Erythroblast (primary cell): Measurements from ENCODE around the gene RELT.
A peak's percentile ranks its signal among the peaks of the same experiment; 100 is the strongest.

Experiments
- DNase-seq, 2 experiments: peaks; one replicate each; lab custom pipeline; 2025; lab: John Stamatoyannopoulos, UW
- GATA1 ChIP-seq: IDR thresholded peaks from 2 replicates; pipeline ENCODE4 v1.6.1; 2011; ENCODE audit warnings: low read depth, mild to moderate bottlenecking, control low read depth, low read length, moderate library complexity
- POLR2A ChIP-seq: IDR thresholded peaks from 2 replicates; pipeline ENCODE4 v1.6.1; 2011; ENCODE audit warnings: mild to moderate bottlenecking, low read length

The RELT gene

GRCh38 chr11:73376160-73376802 lies at the start of gene RELT:
Gene RELT (plus strand): TSS chr11:73376399. CDS start chr11:73389137, 12,738 bp downstream.
- DNase-seq = peak; percentile 97 to 99
- TF ChIP-seq POLR2A (peak; percentile 94), GATA1 (no peak)

- DNase-seq = no peak
- TF ChIP-seq GATA1 (no peak), POLR2A (no peak)
These were observed 49.0 kb upstream of the RELT start for GRCh38 chr11:73326929-73327811.

GRCh38 chr11:73327812-73328364 lies 48.3 kb upstream of the RELT start:
- DNase-seq = no peak

GRCh38 chr11:73330569-73331093 lies 45.6 kb upstream of the RELT start:
- TF ChIP-seq GATA1 = no peak
- TF ChIP-seq POLR2A = no peak
- DNase-seq = peak in 1 of 2 experiments; percentile 14

More at GRCh38 chr11:73327812-73328364, 48.3 kb upstream of the RELT start:
- TF ChIP-seq GATA1 (no peak), POLR2A (no peak)

- no peak for TF ChIP-seq GATA1
- no peak for TF ChIP-seq POLR2A
- no peak for DNase-seq
These were observed 44.9 kb upstream of the RELT start for GRCh38 chr11:73331138-73331916.

- DNase-seq = no peak
- no peak for TF ChIP-seq GATA1
- TF ChIP-seq POLR2A = no peak
These were observed 43.0 kb upstream of the RELT start for GRCh38 chr11:73333173-73333572.

- TF ChIP-seq POLR2A (no peak), GATA1 (no peak)
- DNase-seq = no peak
These were observed 42.4 kb upstream of the RELT start for GRCh38 chr11:73333640-73334383.

GRCh38 chr11:73334384-73335203 lies 41.6 kb upstream of the RELT start:
- no peak for TF ChIP-seq GATA1
- peak in 1 of 2 experiments; percentile 19 for DNase-seq

- TF ChIP-seq GATA1 (no peak), POLR2A (no peak)
- DNase-seq = peak; percentile 54 to 78
These were observed 40.8 kb upstream of the RELT start for GRCh38 chr11:73335204-73335923.

GRCh38 chr11:73337846-73338245 lies 38.4 kb upstream of the RELT start:
- TF ChIP-seq GATA1 (no peak), POLR2A (no peak)
- DNase-seq = no peak

GRCh38 chr11:73338279-73338678 lies 37.9 kb upstream of the RELT start:
- no peak for DNase-seq
- TF ChIP-seq POLR2A = no peak

- TF ChIP-seq POLR2A = no peak
- no peak for TF ChIP-seq GATA1
- no peak for DNase-seq
These were observed 36.0 kb upstream of the RELT start for GRCh38 chr11:73340164-73340563.
